MM.1S (cell line): ENCODE data around the gene SLC5A11.

Source experiments
- DNase-seq: peaks from one replicate; pipeline ENCODE4 v3.0.0-alpha.2; 2015
- H2AFZ ChIP-seq: fragments of 300-600 bp; sonication (generic); 2 replicates; pipeline ENCODE4 v1.6.0; 2016; ENCODE audit warnings: antibody characterized with exemption, low read length
- H3F3A ChIP-seq: fragments of 300-600 bp; sonication (generic); 2 replicates; pipeline ENCODE4 v1.6.1; 2016; ENCODE audit warnings: mild to moderate bottlenecking, antibody characterized with exemption, low read length, moderate library complexity, mixed read lengths; ENCODE audit not compliant: insufficient read depth
- H3K27ac ChIP-seq: fragments of 300-600 bp; sonication (generic); 2 replicates; pipeline ENCODE4 v1.5.1; 2016; ENCODE audit warnings: mild to moderate bottlenecking, low read length
- H3K27me3 ChIP-seq: fragments of 300-600 bp; sonication (generic); replicated peaks from 2 replicates; pipeline ENCODE4 v1.6.0; 2016; ENCODE audit warnings: low read length; ENCODE audit not compliant: insufficient read depth
- H3K36me3 ChIP-seq: fragments of 300-600 bp; sonication (generic); replicated peaks from 2 replicates; pipeline ENCODE4 v1.6.1; 2016; ENCODE audit warnings: mild to moderate bottlenecking, low read length, mixed read lengths; ENCODE audit not compliant: insufficient read depth
- H3K4me1 ChIP-seq: fragments of 300-600 bp; sonication (generic); 2 replicates; pipeline ENCODE4 v1.6.1; 2016; ENCODE audit warnings: low read length, mixed read lengths
- H3K4me2 ChIP-seq: fragments of 300-600 bp; sonication (generic); 2 replicates; pipeline ENCODE4 v1.6.0; 2016; ENCODE audit warnings: low read depth, low read length
- H3K4me3 ChIP-seq: fragments of 300-600 bp; sonication (generic); 2 replicates; pipeline ENCODE4 v1.5.1; 2016; ENCODE audit warnings: low read length, mixed read lengths
- H3K79me2 ChIP-seq: fragments of 300-600 bp; sonication (generic); 2 replicates; pipeline ENCODE4 v1.6.1; 2016; ENCODE audit warnings: mixed run types, low read length, mixed read lengths
- H3K9ac ChIP-seq: fragments of 300-600 bp; sonication (generic); 2 replicates; pipeline ENCODE4 v1.6.1; 2016; ENCODE audit warnings: low read length, mixed read lengths
- H3K9me2 ChIP-seq: fragments of 300-600 bp; sonication (generic); replicated peaks from 2 replicates; pipeline ENCODE4 v1.6.1; 2016; ENCODE audit warnings: mild to moderate bottlenecking, low read length, mixed read lengths; ENCODE audit not compliant: insufficient read depth
- H3K9me3 ChIP-seq: fragments of 300-600 bp; sonication (generic); replicated peaks from 2 replicates; pipeline ENCODE4 v1.6.1; 2016; ENCODE audit warnings: mild to moderate bottlenecking, low read length, mixed read lengths; ENCODE audit not compliant: insufficient read depth
- H4K20me1 ChIP-seq: fragments of 300-600 bp; sonication (generic); 2 replicates; pipeline ENCODE4 v1.6.1; 2016; ENCODE audit warnings: mild to moderate bottlenecking, low read length, moderate library complexity, mixed read lengths; ENCODE audit not compliant: insufficient read depth
- CTCF ChIP-seq: fragments of 300-600 bp; sonication (generic); IDR thresholded peaks from 2 replicates; pipeline ENCODE4 v1.5.1; 2016; ENCODE audit warnings: antibody characterized with exemption, low read length, mixed read lengths
- EZH2 ChIP-seq: fragments of 300-600 bp; sonication (generic); optimal IDR thresholded peaks from 2 replicates; pipeline ENCODE3; 2017; ENCODE audit warnings: low read depth, mild to moderate bottlenecking, antibody characterized with exemption, low read length, mixed read lengths
- EZH2phosphoT487 ChIP-seq: fragments of 300-600 bp; sonication (generic); IDR thresholded peaks from 2 replicates; pipeline ENCODE4 v1.6.1; 2018; ENCODE audit warnings: antibody characterized with exemption, low read length

Gene SLC5A11

DNA sequence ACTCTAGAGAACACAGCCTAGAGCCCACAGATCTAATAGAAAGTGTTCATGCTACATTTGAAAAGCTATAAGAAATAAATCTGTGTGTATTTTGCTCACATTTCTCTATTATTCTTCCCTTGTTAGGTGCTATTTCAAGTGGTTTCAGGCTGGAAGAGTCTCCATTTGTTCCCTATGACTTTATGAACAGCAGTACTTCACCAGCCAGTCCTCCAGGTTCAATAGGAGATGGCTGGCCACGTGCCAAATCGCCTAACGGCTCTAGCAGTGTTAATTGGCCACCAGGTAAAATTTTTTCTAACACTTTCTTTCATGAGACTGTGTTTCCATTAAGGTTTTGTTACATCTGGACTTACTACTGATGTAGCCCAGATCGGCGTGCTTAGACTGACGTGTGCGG lies 30.7 kb upstream of the SLC5A11 start:
- Histone ChIP-seq H3F3A (no peaks in the 10 kb centered on the region), H3K9me2 (no peaks in the 10 kb centered on the region), H3K36me3 (peaks cover 18% of the 10 kb centered on the region; the same call in 1 of the 2 replicates), H2AFZ (no peak overlapping the region), H3K4me1 (no peaks in the 10 kb centered on the region), H3K79me2 (no peaks in the 10 kb centered on the region), H3K9me3 (no peaks in the 10 kb centered on the region), H4K20me1 (no peaks in the 10 kb centered on the region), H3K4me3 (no peak overlapping the region), H3K27me3 (no peaks in the 10 kb centered on the region), H3K27ac (no peak overlapping the region), H3K9ac (no peak overlapping the region), H3K4me2 (no peak overlapping the region)
- no peak for DNase-seq
- TF ChIP-seq EZH2 (no peak), CTCF (no peak), EZH2phosphoT487 (no peak)

GRCh38 chr16:24816688-24817087 lies 29.1 kb upstream of the SLC5A11 start:
- H2AFZ ChIP-seq = no peak overlapping the region
- H3K27me3 ChIP-seq = no peaks in the 10 kb centered on the region
- H3K4me2 ChIP-seq = no peak overlapping the region
- H3K79me2 ChIP-seq = no peaks in the 10 kb centered on the region
- H3K4me3 ChIP-seq = no peak overlapping the region
- DNase-seq = no peak
- H3K9me3 ChIP-seq = no peaks in the 10 kb centered on the region
- no peaks in the 10 kb centered on the region for H3F3A ChIP-seq
- TF ChIP-seq EZH2phosphoT487 (no peak), EZH2 (no peak), CTCF (no peak)
- H3K9me2 ChIP-seq = no peaks in the 10 kb centered on the region
- no peak overlapping the region for H3K9ac ChIP-seq
- H3K27ac ChIP-seq = no peak overlapping the region
- peaks cover 17% of the 10 kb centered on the region; the same call in 1 of the 2 replicates for H3K36me3 ChIP-seq
- no peaks in the 10 kb centered on the region for H4K20me1 ChIP-seq
- H3K4me1 ChIP-seq = no peaks in the 10 kb centered on the region

DNA sequence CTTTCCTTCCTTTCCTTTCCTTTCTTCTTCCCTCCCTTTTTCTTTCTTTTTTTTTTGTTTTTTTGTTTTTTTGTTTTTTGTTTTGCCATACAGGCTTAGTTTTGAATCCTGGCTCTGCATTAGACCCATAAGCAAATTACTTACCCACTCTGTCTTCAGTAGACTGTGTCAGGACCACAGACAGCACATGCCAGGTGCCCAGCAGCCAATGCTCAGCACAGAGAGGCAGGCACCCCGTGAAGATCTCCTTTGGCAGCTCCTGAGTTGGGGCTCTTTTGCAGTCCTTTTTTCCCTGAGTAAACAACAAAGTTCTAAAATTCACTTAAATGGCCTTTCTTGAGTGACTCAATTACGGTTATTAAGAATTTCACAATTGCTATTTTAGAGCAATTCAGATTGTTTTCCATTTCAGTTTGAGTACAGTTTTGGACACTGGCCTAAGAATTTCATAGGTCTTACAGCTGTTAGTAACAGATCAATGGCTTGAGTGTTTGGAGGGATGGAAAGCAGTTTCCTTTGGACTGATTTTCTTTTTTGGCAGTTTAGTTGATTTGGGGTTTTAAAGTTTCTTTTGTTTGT lies 26.2 kb upstream of the SLC5A11 start:
- Histone ChIP-seq H3K4me2 (no peak overlapping the region), H3F3A (no peaks in the 10 kb centered on the region), H2AFZ (no peak overlapping the region), H3K4me1 (no peaks in the 10 kb centered on the region), H3K9me3 (no peaks in the 10 kb centered on the region), H3K4me3 (no peak overlapping the region), H3K36me3 (peaks cover 12% of the 10 kb centered on the region; the same call in 1 of the 2 replicates), H3K27ac (no peak overlapping the region), H3K9ac (no peak overlapping the region), H4K20me1 (no peaks in the 10 kb centered on the region), H3K79me2 (no peaks in the 10 kb centered on the region), H3K9me2 (no peaks in the 10 kb centered on the region), H3K27me3 (no peaks in the 10 kb centered on the region)
- no peak for DNase-seq
- TF ChIP-seq CTCF (no peak), EZH2phosphoT487 (no peak), EZH2 (no peak)
